ENCODE results near the gene CD300LD. TPM values are rescaled to one million over a fixed set of nuclear protein-coding genes. Genes with fewer than 3 reads are reported as not detected.

The CD300LD gene
- total RNA-seq, 1 donor from 2014 or later, result not detected

DNA sequence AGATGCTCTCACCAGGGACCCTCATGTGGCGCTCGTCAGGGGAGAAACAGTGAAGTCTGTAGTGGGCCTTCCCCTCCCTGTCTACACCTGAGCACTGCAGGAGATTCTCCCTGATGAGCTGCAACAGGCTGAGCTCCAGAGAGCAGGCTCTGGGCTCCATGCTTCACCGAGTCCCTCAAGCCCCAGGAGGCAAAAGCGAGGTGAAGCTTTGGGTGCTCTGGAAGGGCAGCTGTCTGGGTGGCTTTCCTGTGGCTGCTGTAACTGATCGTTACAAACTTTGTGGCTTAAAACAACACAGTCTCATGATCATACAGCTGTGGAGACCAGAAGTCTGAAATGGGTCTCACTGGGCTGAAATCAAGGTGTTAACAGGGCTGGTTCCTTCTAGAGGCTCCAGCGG is 12.1 kb upstream of the CD300LD start:
- DNase-seq (ENCODE audit: low read depth) (no peak), FAIRE-seq (no peak)
- no peaks in the 10 kb centered on the region for H3K36me3 ChIP-seq (ENCODE audit: control insufficient read depth, insufficient read depth, low read length)
- peaks cover 4% of the 10 kb centered on the region for H3K27me3 ChIP-seq (ENCODE audit: control insufficient read depth, insufficient read depth, low read length)
- TF ChIP-seq, protein P1, sequence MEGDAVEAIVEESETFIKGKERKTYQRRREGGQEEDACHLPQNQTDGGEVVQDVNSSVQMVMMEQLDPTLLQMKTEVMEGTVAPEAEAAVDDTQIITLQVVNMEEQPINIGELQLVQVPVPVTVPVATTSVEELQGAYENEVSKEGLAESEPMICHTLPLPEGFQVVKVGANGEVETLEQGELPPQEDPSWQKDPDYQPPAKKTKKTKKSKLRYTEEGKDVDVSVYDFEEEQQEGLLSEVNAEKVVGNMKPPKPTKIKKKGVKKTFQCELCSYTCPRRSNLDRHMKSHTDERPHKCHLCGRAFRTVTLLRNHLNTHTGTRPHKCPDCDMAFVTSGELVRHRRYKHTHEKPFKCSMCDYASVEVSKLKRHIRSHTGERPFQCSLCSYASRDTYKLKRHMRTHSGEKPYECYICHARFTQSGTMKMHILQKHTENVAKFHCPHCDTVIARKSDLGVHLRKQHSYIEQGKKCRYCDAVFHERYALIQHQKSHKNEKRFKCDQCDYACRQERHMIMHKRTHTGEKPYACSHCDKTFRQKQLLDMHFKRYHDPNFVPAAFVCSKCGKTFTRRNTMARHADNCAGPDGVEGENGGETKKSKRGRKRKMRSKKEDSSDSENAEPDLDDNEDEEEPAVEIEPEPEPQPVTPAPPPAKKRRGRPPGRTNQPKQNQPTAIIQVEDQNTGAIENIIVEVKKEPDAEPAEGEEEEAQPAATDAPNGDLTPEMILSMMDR (IDR thresholded peaks at IDR 0.05; ENCODE audit: insufficient read depth, low read length, severe bottlenecking), result no peak
- H3K4me3 ChIP-seq (ENCODE audit: low read depth, low read length), result no peak overlapping the region

DNA sequence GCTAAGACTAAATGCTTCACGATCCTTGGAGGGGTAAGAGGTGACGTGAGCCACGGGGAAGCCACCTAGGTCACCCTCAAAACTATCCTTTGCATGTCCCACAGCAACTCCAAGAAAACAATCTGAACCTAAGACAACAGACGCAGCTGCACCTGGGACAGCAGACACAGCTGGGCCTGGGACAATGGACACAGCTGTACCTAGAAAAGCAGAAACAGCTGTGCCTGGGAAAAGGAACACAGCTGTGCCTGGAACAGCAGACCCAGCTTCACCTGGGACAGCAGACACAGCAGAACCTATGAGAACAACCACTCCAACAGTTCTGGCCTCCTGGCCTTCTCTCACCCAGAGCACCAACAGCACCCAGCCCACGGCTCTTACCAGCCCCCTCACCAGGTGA is 11.7 kb upstream of the CD300LD start:
- no peak for DNase-seq (ENCODE audit: low read depth)
- Histone ChIP-seq H3K27me3 (ENCODE audit: control insufficient read depth, insufficient read depth, low read length) (peaks cover 4% of the 10 kb centered on the region), H3K4me3 (ENCODE audit: low read depth, low read length) (no peak overlapping the region), H3K36me3 (ENCODE audit: control insufficient read depth, insufficient read depth, low read length) (no peaks in the 10 kb centered on the region)
- FAIRE-seq, result peak; percentile 62
- TF ChIP-seq, protein P1 (IDR thresholded peaks at IDR 0.05; ENCODE audit: insufficient read depth, low read length, severe bottlenecking), result no peak

DNA sequence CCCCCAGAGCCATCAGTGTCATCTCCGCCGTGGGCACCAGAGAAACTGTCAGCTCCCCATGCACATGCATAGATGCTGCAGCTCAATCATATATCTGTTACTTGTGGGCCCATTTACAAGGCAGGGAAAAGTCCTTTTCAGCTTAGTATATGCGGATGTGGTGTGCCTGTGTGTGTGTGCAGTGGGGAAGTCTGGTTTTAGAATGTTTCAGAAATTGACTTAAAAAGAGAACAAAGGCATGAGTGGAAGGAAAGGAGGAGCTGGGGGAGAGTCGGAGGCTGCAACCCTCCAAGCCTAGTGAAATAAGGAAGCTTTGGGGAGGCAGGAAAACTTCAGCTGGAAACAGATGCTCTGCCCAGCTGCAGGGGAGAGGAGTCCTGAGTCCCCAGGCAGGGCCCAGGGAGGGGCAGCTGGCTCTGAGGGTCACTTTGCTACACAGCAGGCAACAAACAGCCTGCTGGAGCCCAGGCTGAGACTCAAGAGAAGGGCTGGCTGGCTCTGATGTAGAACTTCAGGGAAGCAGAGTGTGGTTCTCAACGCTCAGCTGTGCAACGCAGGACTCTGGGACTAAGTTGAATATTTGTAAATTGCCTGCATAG is 11.1 kb upstream of the CD300LD start:
- H3K4me3 ChIP-seq (ENCODE audit: low read depth, low read length), result no peak overlapping the region
- FAIRE-seq (no peak), DNase-seq (ENCODE audit: low read depth) (no peak)
- H3K27me3 ChIP-seq (ENCODE audit: control insufficient read depth, insufficient read depth, low read length), result peaks cover 6% of the 10 kb centered on the region
- no peaks in the 10 kb centered on the region for H3K36me3 ChIP-seq (ENCODE audit: control insufficient read depth, insufficient read depth, low read length)
- TF ChIP-seq, protein P1 (IDR thresholded peaks at IDR 0.05; ENCODE audit: insufficient read depth, low read length, severe bottlenecking), result no peak

DNA sequence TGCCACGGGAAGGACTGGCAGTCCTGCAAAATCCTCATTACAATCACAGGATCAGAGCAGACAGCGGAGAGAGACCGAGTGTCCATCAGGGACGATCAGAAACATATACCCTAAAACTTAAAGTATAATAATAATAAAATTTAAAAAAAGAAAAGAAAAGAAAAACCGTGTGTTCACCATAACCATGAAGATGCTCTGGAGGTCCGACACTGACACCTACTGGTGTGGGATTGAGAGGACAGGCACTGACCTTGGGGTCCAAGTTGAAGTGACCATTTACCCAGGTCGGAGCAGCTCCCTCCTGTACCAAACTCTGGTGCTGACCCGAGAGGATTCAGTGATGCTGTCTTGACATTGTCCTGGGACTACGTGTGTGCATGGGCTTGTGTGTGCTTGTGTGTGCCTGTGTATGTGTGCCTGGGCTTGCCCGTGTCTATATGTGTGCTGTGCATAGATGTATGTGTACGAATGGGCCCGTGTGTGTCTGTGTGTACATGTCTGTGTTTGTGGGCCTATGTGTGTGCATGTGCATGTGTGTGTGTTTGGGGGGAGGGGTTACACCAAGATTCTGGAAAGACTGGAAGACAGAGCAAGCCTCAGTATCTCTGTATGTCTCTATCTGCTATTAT is 10.0 kb upstream of the CD300LD start:
- TF ChIP-seq, protein P1 (IDR thresholded peaks at IDR 0.05; ENCODE audit: insufficient read depth, low read length, severe bottlenecking), result peak; percentile 68
- FAIRE-seq (no peak), DNase-seq (ENCODE audit: low read depth) (peak; percentile 22)
- no peaks in the 10 kb centered on the region for H3K36me3 ChIP-seq (ENCODE audit: control insufficient read depth, insufficient read depth, low read length)
- H3K27me3 ChIP-seq (ENCODE audit: control insufficient read depth, insufficient read depth, low read length), result peaks cover 6% of the 10 kb centered on the region
- H3K4me3 ChIP-seq (ENCODE audit: low read depth, low read length), result no peak overlapping the region

DNA sequence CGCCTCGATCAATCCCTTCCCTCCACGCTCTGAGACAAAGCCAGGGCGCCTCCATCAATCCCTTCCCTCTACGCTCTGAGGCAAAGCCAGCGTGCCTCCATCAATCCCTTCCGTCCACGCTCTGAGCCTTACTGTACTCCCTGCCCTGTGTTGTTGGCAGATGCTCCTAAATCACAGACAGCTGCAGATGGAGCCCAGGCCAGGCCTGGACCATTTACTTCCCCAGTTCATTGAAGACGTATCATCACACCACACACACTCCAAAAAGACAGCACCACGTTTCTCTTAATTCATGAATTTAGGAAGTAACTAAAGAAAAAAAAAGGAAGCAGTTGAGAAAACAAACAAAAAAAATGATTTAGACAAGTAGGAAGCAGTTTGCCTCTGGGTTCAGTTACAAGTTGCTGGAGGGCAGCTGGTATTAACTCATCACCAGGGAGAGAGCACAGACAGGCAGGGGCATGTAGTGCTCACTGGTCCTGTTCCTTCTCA is 7.4 kb upstream of the CD300LD start:
- Histone ChIP-seq H3K36me3 (ENCODE audit: control insufficient read depth, insufficient read depth, low read length) (no peaks in the 10 kb centered on the region), H3K27me3 (ENCODE audit: control insufficient read depth, insufficient read depth, low read length) (peaks cover 12% of the 10 kb centered on the region), H3K4me3 (ENCODE audit: low read depth, low read length) (no peak overlapping the region)
- FAIRE-seq, result no peak
- peak; percentile 62 for DNase-seq (ENCODE audit: low read depth)
- TF ChIP-seq, protein P1 (IDR thresholded peaks at IDR 0.05; ENCODE audit: insufficient read depth, low read length, severe bottlenecking), result no peak
